ENCODE measurements around the gene KSR2. TPM values are rescaled to one million over a fixed set of nuclear protein-coding genes. Genes with fewer than 3 reads are reported as not detected.

The KSR2 gene
- total RNA-seq, 1 experiment from 2014 or later = 0.02 TPM

GRCh38 chr12:117526757-117527478 lies 441.9 kb downstream of the KSR2 start:
- Mint-ChIP-seq H3K36me3 (ENCODE audit: insufficient read depth, unreplicated experiment) (no peaks in the 10 kb centered on the region), H3K27me3 (ENCODE audit: insufficient read depth, unreplicated experiment) (peaks cover 11% of the 10 kb centered on the region), H3K4me1 (ENCODE audit: insufficient read depth, unreplicated experiment) (no peaks in the 10 kb centered on the region), H3K4me3 (ENCODE audit: unreplicated experiment) (no peak overlapping the region), H3K27ac (ENCODE audit: low read depth, unreplicated experiment) (no peak overlapping the region), H3K9me3 (ENCODE audit: unreplicated experiment) (peaks cover 16% of the 10 kb centered on the region)
- POLR2A ChIA-PET = no interaction called here
- intact Hi-C loops (cut with micrococcal nuclease) = no loop called here
- BruUV-seq (replicated peaks) = no TSS peak
- CTCF ChIA-PET = interaction anchor here (1.1 kb wide), 1 partner anchor 295 kb away, joined by 3 read pairs; no protein-coding TSS in a partner anchor
- DNase-seq (ENCODE audit: unreplicated experiment) = no peak
- no peak for TF ChIP-seq CTCF (IDR thresholded peaks at IDR 0.05; ENCODE audit: unreplicated experiment)

- no peaks in the 10 kb centered on the region for H3K4me1 Mint-ChIP-seq (ENCODE audit: insufficient read depth, unreplicated experiment)
- no peaks in the 10 kb centered on the region for H3K36me3 Mint-ChIP-seq (ENCODE audit: insufficient read depth, unreplicated experiment)
- ChIA-PET POLR2A (no interaction called here), CTCF (interaction anchor here (1.1 kb wide), 1 partner anchor 161 kb away, joined by 3 read pairs; no protein-coding TSS in a partner anchor)
- no peak overlapping the region for H3K4me3 Mint-ChIP-seq (ENCODE audit: unreplicated experiment)
- TF ChIP-seq CTCF (IDR thresholded peaks at IDR 0.05; ENCODE audit: unreplicated experiment) = no peak
- H3K9me3 Mint-ChIP-seq (ENCODE audit: unreplicated experiment) = peaks cover 8% of the 10 kb centered on the region
- no peaks in the 10 kb centered on the region for H3K27me3 Mint-ChIP-seq (ENCODE audit: insufficient read depth, unreplicated experiment)
- intact Hi-C loops (cut with micrococcal nuclease) = no loop called here
- no TSS peak for BruUV-seq (replicated peaks)
- H3K27ac Mint-ChIP-seq (ENCODE audit: low read depth, unreplicated experiment) = no peak overlapping the region
- no peak for DNase-seq (ENCODE audit: unreplicated experiment)
Observed at GRCh38 chr12:117525766-117526165, 443.0 kb downstream of the KSR2 start.

- no peak overlapping the region for H3K4me3 Mint-ChIP-seq (ENCODE audit: unreplicated experiment)
- CTCF ChIA-PET = no interaction called here
Observed at GRCh38 chr12:117524806-117525205, 444.0 kb downstream of the KSR2 start.

GRCh38 chr12:117523971-117524370 lies 444.8 kb downstream of the KSR2 start:
- CTCF ChIA-PET = interaction anchor here (0.6 to 0.7 kb wide), 2 partner anchors 22 to 49 kb away, joined by 3 read pairs; no protein-coding TSS in a partner anchor
- no TSS peak for BruUV-seq (replicated peaks)
- intact Hi-C loops (cut with micrococcal nuclease) = no loop called here
- POLR2A ChIA-PET = interaction anchor here (1.7 kb wide), 1 partner anchor 10 kb away, joined by 5 read pairs; no protein-coding TSS in a partner anchor
- no peak overlapping the region for H3K4me3 Mint-ChIP-seq (ENCODE audit: unreplicated experiment)
- H3K4me1 Mint-ChIP-seq (ENCODE audit: insufficient read depth, unreplicated experiment) = peaks cover under 1% of the 10 kb centered on the region
- H3K36me3 Mint-ChIP-seq (ENCODE audit: insufficient read depth, unreplicated experiment) = no peaks in the 10 kb centered on the region
- no peak for DNase-seq (ENCODE audit: unreplicated experiment)
- no peaks in the 10 kb centered on the region for H3K27me3 Mint-ChIP-seq (ENCODE audit: insufficient read depth, unreplicated experiment)
- H3K9me3 Mint-ChIP-seq (ENCODE audit: unreplicated experiment) = peaks cover 17% of the 10 kb centered on the region
- no peak overlapping the region for H3K27ac Mint-ChIP-seq (ENCODE audit: low read depth, unreplicated experiment)
- TF ChIP-seq CTCF (IDR thresholded peaks at IDR 0.05; ENCODE audit: unreplicated experiment) = no peak

More at GRCh38 chr12:117524806-117525205, 444.0 kb downstream of the KSR2 start:
- H3K27me3 Mint-ChIP-seq (ENCODE audit: insufficient read depth, unreplicated experiment) = no peaks in the 10 kb centered on the region
- H3K9me3 Mint-ChIP-seq (ENCODE audit: unreplicated experiment) = peaks cover 9% of the 10 kb centered on the region
- no peaks in the 10 kb centered on the region for H3K4me1 Mint-ChIP-seq (ENCODE audit: insufficient read depth, unreplicated experiment)
- no peak for TF ChIP-seq CTCF (IDR thresholded peaks at IDR 0.05; ENCODE audit: unreplicated experiment)
- DNase-seq (ENCODE audit: unreplicated experiment) = no peak
- intact Hi-C loops (cut with micrococcal nuclease) = no loop called here
- H3K36me3 Mint-ChIP-seq (ENCODE audit: insufficient read depth, unreplicated experiment) = no peaks in the 10 kb centered on the region
- POLR2A ChIA-PET = no interaction called here
- BruUV-seq (replicated peaks) = no TSS peak
- H3K27ac Mint-ChIP-seq (ENCODE audit: low read depth, unreplicated experiment) = no peak overlapping the region

Data from MCF 10A (cell line).